Lung (tissue), 12 donors: ENCODE results near the gene PSMA8. TPM values are rescaled to one million over a fixed set of nuclear protein-coding genes. Genes with fewer than 3 reads are reported as not detected.
"Not testable (repeated sequence)": the region's sequence is repeated elsewhere in the genome, so short reads cannot be mapped to it uniquely, and the experiment has no call there.

Source experiments
- ATAC-seq: fragments of 200-7000 bp; cut with Tn5 transposase; one replicate; pipeline ENCODE4 v1.9.1; 2020; ENCODE audit warnings: moderate number of reproducible peaks; ENCODE audit not compliant: insufficient read depth, low FRiP score
- DNase-seq, 3 donors: peaks; one replicate each; pipeline ENCODE4 v3.0.0-alpha.2; 2013 to 2017
- H3K27ac ChIP-seq, 2 donors: one replicate each; pipeline ENCODE4 v1.5.1; 2013; ENCODE audit warnings: mild to moderate bottlenecking in 2 of 2, moderate library complexity in 2 of 2, control low read depth in 1 of 2, inconsistent platforms in 1 of 2, low read depth in 1 of 2, low read length in 1 of 2
- H3K27me3 ChIP-seq, 3 donors: one replicate each; pipeline ENCODE4 v1.5.1; 2013; ENCODE audit warnings: low read length in 2 of 3; ENCODE audit not compliant: control insufficient read depth in 3 of 3, insufficient read depth in 3 of 3
- H3K36me3 ChIP-seq, 4 donors: one replicate each; pipeline ENCODE4 v1.5.1; 2013; ENCODE audit warnings: low read length in 4 of 4, mild to moderate bottlenecking in 1 of 4, moderate library complexity in 1 of 4; ENCODE audit not compliant: control insufficient read depth in 4 of 4, insufficient read depth in 4 of 4
- H3K4me1 ChIP-seq, 5 donors: one replicate each; pipeline ENCODE4 v1.5.1; 2013; ENCODE audit warnings: low read length in 5 of 5, mild to moderate bottlenecking in 2 of 5, moderate library complexity in 1 of 5; ENCODE audit not compliant: control insufficient read depth in 5 of 5, insufficient read depth in 5 of 5
- H3K4me3 ChIP-seq: one replicate; pipeline ENCODE4 v1.5.1; 2013; ENCODE audit warnings: mild to moderate bottlenecking, control low read depth, moderate library complexity
- H3K9ac ChIP-seq, 2 donors: one replicate each; pipeline ENCODE4 v1.5.1; 2013; ENCODE audit warnings: low read length in 2 of 2, control low read depth in 1 of 2; ENCODE audit not compliant: insufficient read depth in 1 of 2
- H3K9me3 ChIP-seq, 4 donors: one replicate each; pipeline ENCODE4 v1.5.1; 2013; ENCODE audit warnings: low read length in 3 of 4, mild to moderate bottlenecking in 1 of 4, moderate library complexity in 1 of 4; ENCODE audit not compliant: control insufficient read depth in 4 of 4, insufficient read depth in 3 of 4
- CTCF ChIP-seq: IDR thresholded peaks from 2 replicates; pipeline ENCODE4 v1.5.1; 2012; ENCODE audit warnings: mild to moderate bottlenecking; ENCODE audit errors: control extremely low read depth, extremely low read depth
- WGBS, 2 donors: extraction: QIAGEN DNeasy Blood & Tissue Kit; methylation state at CpG; one replicate each; pipeline ENCODE4 v1.1.7; 2013; 5-methylcytosine and 5-hydroxymethylcytosine counted together
- polyA plus RNA-seq, 2 donors: library from polyadenylated mRNA; stranded (reverse); fragments of 200-250 nt; gene quantifications; one replicate each; pipeline ENCODE4 v1.2.1, GENCODE V29; 2013
- total RNA-seq, 2 donors: library from RNA; depleted of rRNA in 1 of 2; stranded (reverse); fragments of >200 nt in 1 of 2; gene quantifications; one replicate each; pipeline ENCODE4 v1.2.1, GENCODE V29; 2014 to 2021
- donor health status: control.
- donor health status: control.
- donor health status: Bipolar disorder and iron deficiency.
- donor health status: healthy.
- donor health status: DM: yes; HTN: yes; CAD: no.

PSMA8 gene
- total and polyA plus RNA-seq, 4 donors, result 0.07 TPM; not detected in 3

- H3K36me3 ChIP-seq, result no peaks in the 10 kb centered on the region
- H3K4me3 ChIP-seq, result no peak overlapping the region
- DNase-seq, result no peak
- 78 to 84% methylated on average over 5 of the region's 5 CpGs for WGBS, 2 donors
- no peak for TF ChIP-seq CTCF
- H3K4me1 ChIP-seq, result peaks cover 0 to 2% (median 0%) of the 10 kb centered on the region in 5 donors
- no peaks in the 10 kb centered on the region for H3K27me3 ChIP-seq
- no peak for ATAC-seq
- no peak overlapping the region for H3K9ac ChIP-seq
- H3K27ac ChIP-seq, result no peak overlapping the region
- no peaks in the 10 kb centered on the region for H3K9me3 ChIP-seq
These were observed 99.5 kb downstream of the PSMA8 start for GRCh38 chr18:26233208-26233607.

DNA sequence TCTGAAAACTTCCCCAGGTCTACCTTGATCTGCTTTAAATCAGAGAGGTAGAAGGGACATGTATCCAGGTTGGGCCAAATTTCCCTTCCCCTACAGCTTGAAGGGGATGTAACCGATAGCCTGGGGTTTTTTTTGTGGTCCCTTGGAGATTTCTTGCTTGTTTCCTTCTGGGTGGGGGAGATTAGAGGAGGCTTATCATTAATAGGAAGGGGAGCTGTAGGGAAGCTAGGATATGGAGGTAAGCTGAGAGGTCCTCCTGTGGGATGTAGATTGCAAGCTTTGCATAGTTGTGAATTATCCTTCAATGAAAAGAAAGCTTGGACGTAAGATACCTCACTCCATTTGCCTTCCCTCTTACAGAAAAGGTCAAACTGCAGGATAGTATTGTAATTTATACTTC lies 103.7 kb downstream of the PSMA8 start:
- H3K9me3 ChIP-seq, H3K9ac ChIP-seq, H3K4me3 ChIP-seq, H3K27me3 ChIP-seq, DNase-seq, ATAC-seq, H3K27ac ChIP-seq, H3K36me3 ChIP-seq, H3K4me1 ChIP-seq: not testable (repeated sequence)
- 91 to 95% methylated on average over 2 of the region's 2 CpGs for WGBS, 2 donors

DNA sequence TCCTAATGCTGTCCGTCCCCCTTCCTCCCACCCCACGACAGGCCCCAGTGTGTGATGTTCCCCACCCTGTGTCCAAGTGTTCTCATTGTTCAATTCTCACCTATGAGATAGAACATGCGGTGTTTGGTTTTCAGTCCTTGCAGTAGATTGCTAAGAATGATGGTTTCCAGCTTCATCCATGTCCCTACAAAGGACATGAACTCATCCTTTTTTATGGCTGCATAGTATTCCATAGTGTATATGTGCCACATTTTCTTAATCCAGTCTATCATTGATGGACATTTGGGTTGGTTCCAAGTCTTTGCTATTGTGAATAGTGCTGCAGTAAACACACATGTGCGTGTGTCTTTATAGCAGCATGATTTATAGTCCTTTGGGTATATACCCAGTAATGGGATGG lies 105.0 kb downstream of the PSMA8 start:
- not testable (repeated sequence) for H3K4me3 ChIP-seq, H3K27ac ChIP-seq, DNase-seq, H3K9ac ChIP-seq, H3K4me1 ChIP-seq, H3K36me3 ChIP-seq, ATAC-seq, H3K9me3 ChIP-seq, H3K27me3 ChIP-seq
- 91% methylated on average over 4 of the region's 4 CpGs for WGBS, 2 donors

DNA sequence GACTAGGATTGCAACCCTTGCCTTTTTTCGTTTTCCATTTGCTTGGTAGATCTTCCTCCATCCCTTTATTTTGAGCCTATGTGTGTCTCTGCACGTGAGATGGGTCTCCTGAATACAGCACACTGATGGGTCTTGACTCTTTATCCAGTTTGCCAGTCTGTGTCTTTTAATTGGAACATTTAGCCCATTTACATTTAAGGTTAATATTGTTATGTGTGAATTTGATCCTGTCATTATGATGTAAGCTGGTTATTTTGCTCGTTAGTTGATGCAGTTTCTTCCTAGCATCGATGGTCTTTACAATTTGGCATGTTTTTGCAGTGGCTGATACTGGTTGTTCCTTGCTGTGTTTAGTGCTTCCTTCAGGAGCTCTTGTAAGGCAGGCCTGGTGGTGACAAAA lies 108.7 kb downstream of the PSMA8 start:
- H3K4me3 ChIP-seq, result not testable (repeated sequence)
- 91 to 93% methylated on average over 3 of the region's 4 CpGs for WGBS, 2 donors

More for the DNA sequence above, 108.7 kb downstream of the PSMA8 start:
- not testable (repeated sequence) for H3K9ac ChIP-seq, H3K27me3 ChIP-seq, H3K9me3 ChIP-seq, ATAC-seq, H3K4me1 ChIP-seq, H3K36me3 ChIP-seq, H3K27ac ChIP-seq, DNase-seq

Other genes with a start within 250 kb of the PSMA8 start
- 100 to 1,000 TPM in 1 of 2 donors, 10 to 100 TPM in 1; 57.0 to 153 TPM for gene SS18, start 43.3 kb upstream of the PSMA8 start, total RNA-seq
- 10 to 100 TPM; 32.2 to 40.8 TPM for gene SS18, start 43.3 kb upstream of the PSMA8 start, polyA plus RNA-seq
- gene TAF4B, start 92.6 kb downstream of the PSMA8 start, total RNA-seq, result 1 to 10 TPM; 2.3 to 5.9 TPM
- gene TAF4B, start 92.6 kb downstream of the PSMA8 start, polyA plus RNA-seq, result 1 to 10 TPM; 1.6 to 2.5 TPM